H1 (cell line): ENCODE data around the gene VWA2. TPM values are rescaled to one million over a fixed set of nuclear protein-coding genes. Genes with fewer than 3 reads are reported as not detected.

Experiments used
- CTCF ChIA-PET: fragments of 300-600 bp; sonication (Branson Sonifier 250); formaldehyde crosslinking; loops from one replicate; lab custom pipeline; 2021; ENCODE audit not compliant: partially characterized antibody; lab: Charles Lee
- POLR2A ChIA-PET: fragments of 300-600 bp; sonication (Branson Sonifier 250); formaldehyde crosslinking; loops from one replicate; lab custom pipeline; 2021; ENCODE audit warnings: inconsistent platforms; ENCODE audit not compliant: partially characterized antibody; lab: Charles Lee
- DNase-seq, 2 experiments: peaks; one replicate each; pipeline versions ENCODE4 v3.0.0 to v3.0.0-alpha.2; 2010 to 2022; ENCODE audit warnings: low spot score in 2 of 2, low read depth in 1 of 2, mixed read lengths in 1 of 2
- FAIRE-seq: peaks from 2 replicates; lab custom pipeline; 2011; peaks lifted over from hg19 to GRCh38; lab: Jason Lieb, UNC
- H2AFZ ChIP-seq: 2 replicates; pipeline ENCODE4 v1.8.1; 2012; ENCODE audit warnings: low read length, inconsistent platforms
- H2AK5ac ChIP-seq: 2 replicates; pipeline ENCODE4 v1.6.1; 2013; ENCODE audit warnings: low read depth, low read length
- H2BK120ac ChIP-seq: replicated peaks from 2 replicates; pipeline ENCODE3; 2013; ENCODE audit warnings: low read depth, low read length, inconsistent platforms
- H2BK12ac ChIP-seq: 2 replicates; pipeline ENCODE4 v1.6.1; 2013; ENCODE audit warnings: low read depth, low read length
- H2BK15ac ChIP-seq: 2 replicates; pipeline ENCODE4 v1.6.1; 2013; ENCODE audit warnings: low read length
- H2BK20ac ChIP-seq: 2 replicates; pipeline ENCODE4 v1.6.1; 2013; ENCODE audit warnings: low read length
- H2BK5ac ChIP-seq: 2 replicates; pipeline ENCODE4 v1.6.1; 2013; ENCODE audit warnings: low read depth, low read length
- H3K14ac ChIP-seq: 2 replicates; pipeline ENCODE4 v1.6.1; 2013; ENCODE audit warnings: inconsistent platforms; ENCODE audit not compliant: insufficient read length
- H3K18ac ChIP-seq: 2 replicates; pipeline ENCODE4 v1.6.1; 2013; ENCODE audit warnings: low read length; ENCODE audit errors: extremely low read depth
- H3K23ac ChIP-seq: 2 replicates; pipeline ENCODE4 v1.6.1; 2013; ENCODE audit warnings: inconsistent platforms; ENCODE audit not compliant: insufficient read length
- H3K23me2 ChIP-seq: 2 replicates; pipeline ENCODE4 v1.6.1; 2013; ENCODE audit warnings: low read depth, low read length
- H3K27ac ChIP-seq: 2 replicates; pipeline ENCODE4 v1.6.1; 2011; ENCODE audit warnings: low read depth, low read length, inconsistent platforms
- H3K27me3 ChIP-seq, 4 experiments: replicated peaks in 1 of 4; 1 replicate in 1 of 4; 2 replicates in 3 of 4; pipeline versions ENCODE4 v1.6.1 to v1.8.1; 2011 to 2013; ENCODE audit warnings: low read length in 3 of 4, mild to moderate bottlenecking in 3 of 4, inconsistent platforms in 2 of 4, mixed read lengths in 2 of 4, moderate library complexity in 1 of 4; ENCODE audit not compliant: control insufficient read depth in 3 of 4, insufficient read depth in 3 of 4; ENCODE audit errors: extremely low read depth in 1 of 4
- H3K36me3 ChIP-seq, 4 experiments: 2 replicates each; pipeline versions ENCODE4 v1.6.1 to v1.8.1; 2011 to 2013; ENCODE audit warnings: mild to moderate bottlenecking in 4 of 4, low read length in 3 of 4, moderate library complexity in 2 of 4, control low read depth in 1 of 4, inconsistent platforms in 1 of 4; ENCODE audit not compliant: insufficient read depth in 4 of 4, control insufficient read depth in 2 of 4
- H3K4ac ChIP-seq: replicated peaks from 2 replicates; pipeline ENCODE3; 2013; ENCODE audit warnings: low read length, low read depth, mixed read lengths, inconsistent platforms; ENCODE audit not compliant: insufficient read length
- H3K4me1 ChIP-seq, 4 experiments: replicated peaks in 1 of 4; 1 replicate in 1 of 4; 2 replicates in 3 of 4; pipeline versions ENCODE4 v1.6.1 to v1.8.1; 2011 to 2013; ENCODE audit warnings: low read length in 3 of 4, inconsistent platforms in 2 of 4, mixed read lengths in 1 of 4; ENCODE audit not compliant: insufficient read depth in 4 of 4, control insufficient read depth in 3 of 4
- H3K4me2 ChIP-seq, 2 experiments: 2 replicates each; pipeline versions ENCODE4 v1.6.1 to v1.8.1; 2011 to 2013; ENCODE audit warnings: low read depth in 2 of 2, low read length in 2 of 2, control low read depth in 1 of 2, inconsistent platforms in 1 of 2, mild to moderate bottlenecking in 1 of 2; ENCODE audit not compliant: insufficient read depth in 1 of 2
- H3K4me3 ChIP-seq, 4 experiments: fragments of 200-600, 300-600 bp in 1 of 4; sonication (generic), shearing (Covaris generic), sonication (Bioruptor Twin) in 1 of 4; 2 replicates each; pipeline versions ENCODE4 v1.5.1 to v1.8.1; 2011 to 2016; ENCODE audit warnings: low read length in 4 of 4, low read depth in 3 of 4, control low read depth in 2 of 4, inconsistent platforms in 2 of 4, mild to moderate bottlenecking in 2 of 4, mixed read lengths in 1 of 4, moderate library complexity in 1 of 4; ENCODE audit not compliant: insufficient read depth in 2 of 4; ENCODE audit errors: extremely low read depth in 1 of 4
- H3K56ac ChIP-seq: replicated peaks from 2 replicates; pipeline ENCODE3; 2013; ENCODE audit warnings: low read depth, mild to moderate bottlenecking, mixed read lengths, low read length, inconsistent platforms; ENCODE audit not compliant: insufficient read length
- H3K79me1 ChIP-seq: 2 replicates; pipeline ENCODE4 v1.6.1; 2013; ENCODE audit warnings: low read depth, low read length, control low read depth
- H3K79me2 ChIP-seq, 2 experiments: 2 replicates each; pipeline versions ENCODE4 v1.6.1 to v1.8.1; 2012 to 2013; ENCODE audit warnings: low read length in 2 of 2, mild to moderate bottlenecking in 2 of 2, inconsistent platforms in 1 of 2; ENCODE audit not compliant: insufficient read depth in 2 of 2, control insufficient read depth in 1 of 2
- H3K9ac ChIP-seq, 4 experiments: replicated peaks in 1 of 4; 1 replicate in 1 of 4; 2 replicates in 3 of 4; pipeline versions ENCODE4 v1.6.1 to v1.8.1; 2011 to 2013; ENCODE audit warnings: low read depth in 3 of 4, low read length in 3 of 4, control low read depth in 2 of 4, mild to moderate bottlenecking in 2 of 4, moderate library complexity in 2 of 4, inconsistent platforms in 1 of 4; ENCODE audit errors: extremely low read depth in 1 of 4
- H3K9me3 ChIP-seq, 2 experiments: 2 replicates each; pipeline versions ENCODE4 v1.6.1 to v1.8.1; 2012 to 2013; ENCODE audit warnings: mild to moderate bottlenecking in 2 of 2, moderate library complexity in 2 of 2, control low read depth in 1 of 2, inconsistent platforms in 1 of 2, low read depth in 1 of 2, low read length in 1 of 2, mixed read lengths in 1 of 2; ENCODE audit not compliant: insufficient read depth in 2 of 2
- H4K20me1 ChIP-seq, 2 experiments: replicated peaks in 1 of 2; 2 replicates each; pipeline versions ENCODE3 to v1.8.1; 2011 to 2013; ENCODE audit warnings: inconsistent platforms in 2 of 2, low read length in 2 of 2, mild to moderate bottlenecking in 1 of 2; ENCODE audit not compliant: insufficient read depth in 2 of 2, control insufficient read depth in 1 of 2
- H4K5ac ChIP-seq: 2 replicates; pipeline ENCODE4 v1.6.1; 2013; ENCODE audit warnings: low read length, low read depth, mixed read lengths, inconsistent platforms; ENCODE audit not compliant: insufficient read length
- H4K8ac ChIP-seq: 2 replicates; pipeline ENCODE4 v1.8.0; 2013; ENCODE audit warnings: mild to moderate bottlenecking, moderate library complexity, low read length, inconsistent platforms; ENCODE audit not compliant: insufficient read depth; ENCODE audit errors: extremely low read depth
- H4K91ac ChIP-seq: replicated peaks from 2 replicates; pipeline ENCODE3; 2013; ENCODE audit warnings: low read length, mixed read lengths, inconsistent platforms; ENCODE audit not compliant: insufficient read length
- BACH1 ChIP-seq: IDR thresholded peaks from 2 replicates; pipeline ENCODE4 v1.6.1; 2012; ENCODE audit warnings: low read length, improper control_type of control experiment
- CBX8 ChIP-seq: fragments of 300-800, 300-1000 bp; sonication (generic); IDR thresholded peaks from 2 replicates; pipeline ENCODE4 v1.7.1; 2016; ENCODE audit warnings: low read depth, low read length, borderline replicate concordance
- CTCF ChIP-seq, 3 experiments: IDR thresholded peaks; 1 replicate in 2 of 3; 2 replicates in 1 of 3; pipeline versions ENCODE4 v1.5.1 to v1.6.1; 2011; ENCODE audit warnings: low read length in 3 of 3, mild to moderate bottlenecking in 3 of 3, inconsistent platforms in 2 of 3, low read depth in 1 of 3, moderate library complexity in 1 of 3; ENCODE audit not compliant: insufficient read depth in 1 of 3; ENCODE audit errors: control extremely low read depth in 1 of 3
- GTF2F1 ChIP-seq: IDR thresholded peaks from 2 replicates; pipeline ENCODE4 v1.6.1; 2012; ENCODE audit warnings: low read depth, low read length, improper control_type of control experiment, borderline replicate concordance
- JUN ChIP-seq: IDR thresholded peaks from 2 replicates; pipeline ENCODE4 v1.6.1; 2011; ENCODE audit warnings: low read depth, mild to moderate bottlenecking, improper control_type of control experiment, low read length
- KDM5A ChIP-seq: fragments of 200-600 bp; IDR thresholded peaks from 2 replicates; pipeline ENCODE4 v1.7.1; 2012; ENCODE audit warnings: mild to moderate bottlenecking, low read length, inconsistent platforms, mixed read lengths
- NRF1 ChIP-seq: IDR thresholded peaks from 2 replicates; pipeline ENCODE4 v1.6.1; 2011; ENCODE audit warnings: mild to moderate bottlenecking, low read depth, low read length, improper control_type of control experiment
- PHF8 ChIP-seq: fragments of 200-600 bp; sonication (generic); conservative IDR thresholded peaks from 2 replicates; pipeline ENCODE4 v1.7.1; 2012; ENCODE audit warnings: low read depth, mild to moderate bottlenecking, inconsistent platforms, low read length, moderate library complexity
- RFX5 ChIP-seq: IDR thresholded peaks from 2 replicates; pipeline ENCODE4 v1.6.1; 2011; ENCODE audit warnings: low read depth, low read length, improper control_type of control experiment, borderline replicate concordance
- RXRA ChIP-seq: IDR thresholded peaks from 2 replicates; pipeline ENCODE4 v1.6.1; 2011; ENCODE audit warnings: low read depth, mild to moderate bottlenecking, low read length, moderate library complexity; ENCODE audit not compliant: insufficient read depth
- SIX5 ChIP-seq: IDR thresholded peaks from 2 replicates; pipeline ENCODE4 v1.6.1; 2011; ENCODE audit warnings: mild to moderate bottlenecking, low read depth, low read length
- SP2 ChIP-seq: IDR thresholded peaks from 2 replicates; pipeline ENCODE4 v1.6.1; 2012; ENCODE audit warnings: mild to moderate bottlenecking, low read length, inconsistent platforms
- WGBS, 2 experiments: shearing (Covaris generic) in 1 of 2; methylation state at CpG; one replicate each; pipeline versions ENCODE4 v1.1.6 to v1.1.7; 2013 to 2015; ENCODE audit warnings: low lambda C conversion rate in 2 of 2, mixed read lengths in 2 of 2, inconsistent platforms in 1 of 2, low coverage in 1 of 2, missing lambda C conversion rate in 1 of 2; ENCODE audit not compliant: insufficient replicate concordance in 2 of 2, insufficient coverage in 1 of 2, insufficient read length in 1 of 2; ENCODE audit errors: extremely low coverage in 1 of 2, missing lambda C conversion rate in 1 of 2; 5-methylcytosine and 5-hydroxymethylcytosine counted together
- polyA plus RNA-seq, 7 experiments: library from polyadenylated mRNA; depleted of rRNA in 3 of 7; stranded (reverse) in 5 of 7; unstranded in 2 of 7; fragments of >200 nt in 5 of 7; fragments of 200-250 nt in 2 of 7; gene quantifications; 1 replicate in 5 of 7; 2 replicates in 1 of 7; 4 replicates in 1 of 7; pipeline versions ENCODE4 v1.2.1 to v1.2.3, GENCODE V29; 2011 to 2013; ENCODE audit warnings: missing spikeins in 2 of 7, mixed read lengths in 2 of 7
- total RNA-seq: library from RNA; stranded (reverse); fragmentation: NEBNext Ultra II Directional; extraction: Animal tissue kit (Norgen Biotek cat#: 25700); gene quantifications from 2 replicates; pipeline ENCODE4 v1.2.1, GENCODE V29; 2021

VWA2 gene
- total and polyA plus RNA-seq, 2 of the 8 experiments (the other 6 are each of a cell fraction or from before 2014, with no cell fraction given) = 2.8 to 2.9 TPM

DNA sequence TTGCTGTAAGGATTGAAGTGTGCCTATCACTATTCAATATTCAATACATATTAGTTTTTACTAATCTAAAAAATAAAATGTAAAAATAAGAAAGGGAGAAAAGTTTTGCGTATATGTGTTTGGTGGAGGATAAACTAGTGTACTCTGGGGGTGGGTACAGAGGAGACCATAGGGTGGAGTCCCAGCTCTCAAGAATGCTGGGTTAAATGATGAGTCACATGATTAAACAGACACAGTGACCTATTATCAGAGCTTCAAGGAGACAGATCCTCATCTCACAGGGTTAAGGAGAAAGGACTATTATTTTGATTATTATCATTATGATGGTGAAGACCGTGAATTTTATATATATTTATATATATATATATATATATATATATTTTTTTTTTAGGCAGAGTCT lies 87.7 kb downstream of the VWA2 start:
- no peaks in the 10 kb centered on the region for H3K27me3 ChIP-seq
- POLR2A ChIA-PET = interaction anchor here (0.6 kb wide), 1 partner anchor 477 kb away, joined by 4 read pairs; no protein-coding TSS in a partner anchor
- 100% methylated on average over 1 to 2 of the region's 2 CpGs for WGBS, 2 experiments
- no peak for TF ChIP-seq SP2
- TF ChIP-seq JUN = no peak
- no peak for TF ChIP-seq RXRA
- no peak for TF ChIP-seq GTF2F1
- TF ChIP-seq CTCF (IDR thresholded peaks at IDR 0.05; ENCODE audit: control extremely low read depth in 1 of 3, insufficient read depth in 1 of 3, low read depth in 1 of 3, low read length in 3 of 3) = no peak
- no peak for TF ChIP-seq CBX8
- no peak for TF ChIP-seq PHF8
- no peak for TF ChIP-seq BACH1
- no peak for TF ChIP-seq RFX5
- TF ChIP-seq NRF1 = no peak
- no peak for TF ChIP-seq KDM5A
- TF ChIP-seq SIX5 = no peak

More for the DNA sequence above, 87.7 kb downstream of the VWA2 start:
- no peak overlapping the region for H2BK12ac ChIP-seq
- H4K91ac ChIP-seq = no peak overlapping the region
- no peak overlapping the region for H2BK15ac ChIP-seq
- no peak overlapping the region for H3K23ac ChIP-seq
- H3K27ac ChIP-seq = no peak overlapping the region
- H3K56ac ChIP-seq = no peak overlapping the region
- H2AK5ac ChIP-seq = no peak overlapping the region
- no peak overlapping the region for H3K9ac ChIP-seq
- no peak overlapping the region for H2BK5ac ChIP-seq
- DNase-seq (no peak), FAIRE-seq (no peak)
- H3K18ac ChIP-seq = no peak overlapping the region
- no peaks in the 10 kb centered on the region for H3K23me2 ChIP-seq
- no peak overlapping the region for H3K4ac ChIP-seq
- no peaks in the 10 kb centered on the region for H3K9me3 ChIP-seq
- no peak overlapping the region for H4K5ac ChIP-seq
- no peak overlapping the region for H3K4me3 ChIP-seq
- H3K79me2 ChIP-seq = no peaks in the 10 kb centered on the region
- no peak overlapping the region for H4K8ac ChIP-seq
- CTCF ChIA-PET = interaction anchor here (0.6 to 3.6 kb wide), 6 partner anchors 14 to 213 kb away, joined by 3 to 22 read pairs (median 4); no protein-coding TSS in a partner anchor
- H2AFZ ChIP-seq = no peak overlapping the region
- H3K4me2 ChIP-seq = no peak overlapping the region
- H2BK20ac ChIP-seq = no peak overlapping the region
- H3K4me1 ChIP-seq = no peaks in the 10 kb centered on the region; a peak in 1 of 7 replicates
- no peaks in the 10 kb centered on the region for H3K36me3 ChIP-seq
- H3K79me1 ChIP-seq = no peaks in the 10 kb centered on the region
- no peaks in the 10 kb centered on the region for H4K20me1 ChIP-seq
- H3K14ac ChIP-seq = no peak overlapping the region
- no peak overlapping the region for H2BK120ac ChIP-seq
